Esophagus muscularis mucosa (tissue), 3 donors: ENCODE data around the gene SOX5.

Experiments used
- POLR2A ChIP-seq: fragments of 450-650 bp; IDR thresholded peaks from one replicate; pipeline ENCODE4 v1.6.1; 2017; ENCODE audit warnings: antibody characterized with exemption, moderate library complexity, mild to moderate bottlenecking, low read depth
- TF ChIP-seq, protein P1 (sequence below), 3 experiments: fragments of 200-600 bp in 2 of 3; fragments of 450-650 bp in 1 of 3; sonication (generic) in 2 of 3; IDR thresholded peaks; one replicate each; pipeline ENCODE4 v1.5.1; 2017 to 2019; ENCODE audit warnings: antibody characterized with exemption in 3 of 3, mild to moderate bottlenecking in 2 of 3, moderate library complexity in 1 of 3

DNA sequence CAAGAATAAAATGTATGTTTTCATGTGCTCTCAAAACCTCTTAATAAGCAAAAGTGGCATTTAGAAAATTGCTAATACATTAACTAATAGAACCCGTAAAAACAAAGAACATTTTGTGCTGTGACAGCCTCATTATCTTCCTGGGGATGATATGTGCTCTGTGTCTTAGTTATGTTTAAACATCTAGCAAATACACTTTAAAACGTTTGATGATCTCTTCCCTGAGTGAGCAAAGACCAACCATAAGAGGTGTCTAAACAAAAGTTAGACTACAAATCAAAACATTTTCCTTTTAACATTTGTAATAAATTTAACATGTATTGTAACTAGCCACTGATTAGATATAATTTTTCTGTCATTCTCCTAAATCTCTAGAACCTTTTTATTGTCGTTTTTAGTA is 95.8 kb downstream of the SOX5 start:
- TF ChIP-seq, protein P1, sequence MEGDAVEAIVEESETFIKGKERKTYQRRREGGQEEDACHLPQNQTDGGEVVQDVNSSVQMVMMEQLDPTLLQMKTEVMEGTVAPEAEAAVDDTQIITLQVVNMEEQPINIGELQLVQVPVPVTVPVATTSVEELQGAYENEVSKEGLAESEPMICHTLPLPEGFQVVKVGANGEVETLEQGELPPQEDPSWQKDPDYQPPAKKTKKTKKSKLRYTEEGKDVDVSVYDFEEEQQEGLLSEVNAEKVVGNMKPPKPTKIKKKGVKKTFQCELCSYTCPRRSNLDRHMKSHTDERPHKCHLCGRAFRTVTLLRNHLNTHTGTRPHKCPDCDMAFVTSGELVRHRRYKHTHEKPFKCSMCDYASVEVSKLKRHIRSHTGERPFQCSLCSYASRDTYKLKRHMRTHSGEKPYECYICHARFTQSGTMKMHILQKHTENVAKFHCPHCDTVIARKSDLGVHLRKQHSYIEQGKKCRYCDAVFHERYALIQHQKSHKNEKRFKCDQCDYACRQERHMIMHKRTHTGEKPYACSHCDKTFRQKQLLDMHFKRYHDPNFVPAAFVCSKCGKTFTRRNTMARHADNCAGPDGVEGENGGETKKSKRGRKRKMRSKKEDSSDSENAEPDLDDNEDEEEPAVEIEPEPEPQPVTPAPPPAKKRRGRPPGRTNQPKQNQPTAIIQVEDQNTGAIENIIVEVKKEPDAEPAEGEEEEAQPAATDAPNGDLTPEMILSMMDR (IDR thresholded peaks at IDR 0.05) = no peak
- TF ChIP-seq POLR2A = no peak
